ELR (cell line): ENCODE data around the gene STRIP1.

ENCODE experiments used
- DNase-seq: peaks from one replicate; pipeline ENCODE4 v3.0.0-alpha.2; 2015; ENCODE audit warnings: low read depth

The STRIP1 gene

DNA sequence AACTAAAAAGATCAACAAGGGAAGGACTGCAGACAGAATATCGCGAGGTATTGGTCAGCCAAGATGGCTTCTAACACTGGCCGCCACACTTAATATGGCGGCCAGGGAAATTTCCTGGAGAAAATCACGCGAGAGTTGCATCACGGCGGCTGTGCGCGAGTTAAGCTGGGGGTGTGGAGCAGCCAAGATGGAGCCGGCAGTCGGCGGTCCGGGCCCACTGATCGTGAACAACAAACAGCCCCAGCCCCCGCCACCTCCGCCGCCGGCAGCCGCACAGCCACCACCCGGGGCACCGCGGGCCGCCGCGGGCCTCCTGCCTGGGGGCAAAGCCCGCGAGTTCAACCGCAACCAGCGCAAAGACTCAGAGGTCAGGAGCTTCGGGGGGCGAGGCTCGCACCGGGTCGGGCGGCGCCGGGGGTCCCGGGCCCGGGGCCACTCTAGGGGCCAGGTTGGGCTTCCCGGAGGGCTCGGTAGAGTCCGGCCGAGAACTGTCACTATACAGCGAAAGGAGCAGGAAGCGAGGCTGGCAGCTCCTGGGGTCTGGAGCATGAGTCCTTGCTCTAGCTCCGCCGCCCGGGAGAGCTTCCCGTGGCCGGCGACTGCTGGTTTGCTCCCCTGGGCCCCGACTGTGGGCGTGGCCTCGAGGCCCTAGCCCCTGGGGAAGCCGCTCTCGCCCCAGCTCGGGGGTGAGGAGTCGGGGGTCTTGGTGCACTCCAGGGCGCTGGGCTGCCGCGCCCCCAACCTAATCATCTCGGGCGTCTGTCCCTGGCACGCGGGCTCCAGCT lies at the start of gene STRIP1:
Gene STRIP1, plus strand, starts transcription at position 174 of the 785 bp plus-strand sequence. Its CDS starts 14 bp downstream, at position 188.
- peak; percentile 97 for DNase-seq

- DNase-seq: peak; percentile 36
Observed at GRCh38 chr1:109985247-109986053, 49.0 kb upstream of the STRIP1 start.

- DNase-seq: no peak
Observed at GRCh38 chr1:109986054-109986444, 48.4 kb upstream of the STRIP1 start.

DNA sequence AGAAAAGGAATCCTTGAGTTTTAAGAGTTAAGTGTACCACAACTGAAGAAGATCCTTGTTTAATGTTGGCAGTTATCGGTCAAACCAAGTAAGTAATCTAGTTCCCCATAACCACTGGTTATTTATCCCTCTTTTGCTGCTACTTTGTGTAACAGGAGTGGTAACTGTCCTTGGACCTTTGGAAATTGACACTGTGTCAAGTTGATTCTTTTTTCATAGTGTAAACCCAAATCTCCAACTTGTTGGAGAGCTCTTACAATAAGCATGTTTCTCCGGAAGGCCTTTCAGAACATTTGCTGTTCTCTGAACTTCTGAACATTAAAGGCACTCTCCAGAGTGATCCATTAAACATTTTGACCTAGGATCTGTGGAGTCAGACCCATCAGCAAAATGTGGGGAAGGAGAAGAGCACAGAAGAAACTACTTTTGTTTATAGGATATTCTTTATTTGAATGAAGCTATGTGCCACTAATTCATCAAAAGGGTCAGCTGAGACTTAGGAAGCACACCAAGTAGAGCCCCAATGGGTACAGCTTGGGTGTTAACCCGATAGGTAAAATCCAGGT lies 46.0 kb upstream of the STRIP1 start:
- DNase-seq: no peak

DNA sequence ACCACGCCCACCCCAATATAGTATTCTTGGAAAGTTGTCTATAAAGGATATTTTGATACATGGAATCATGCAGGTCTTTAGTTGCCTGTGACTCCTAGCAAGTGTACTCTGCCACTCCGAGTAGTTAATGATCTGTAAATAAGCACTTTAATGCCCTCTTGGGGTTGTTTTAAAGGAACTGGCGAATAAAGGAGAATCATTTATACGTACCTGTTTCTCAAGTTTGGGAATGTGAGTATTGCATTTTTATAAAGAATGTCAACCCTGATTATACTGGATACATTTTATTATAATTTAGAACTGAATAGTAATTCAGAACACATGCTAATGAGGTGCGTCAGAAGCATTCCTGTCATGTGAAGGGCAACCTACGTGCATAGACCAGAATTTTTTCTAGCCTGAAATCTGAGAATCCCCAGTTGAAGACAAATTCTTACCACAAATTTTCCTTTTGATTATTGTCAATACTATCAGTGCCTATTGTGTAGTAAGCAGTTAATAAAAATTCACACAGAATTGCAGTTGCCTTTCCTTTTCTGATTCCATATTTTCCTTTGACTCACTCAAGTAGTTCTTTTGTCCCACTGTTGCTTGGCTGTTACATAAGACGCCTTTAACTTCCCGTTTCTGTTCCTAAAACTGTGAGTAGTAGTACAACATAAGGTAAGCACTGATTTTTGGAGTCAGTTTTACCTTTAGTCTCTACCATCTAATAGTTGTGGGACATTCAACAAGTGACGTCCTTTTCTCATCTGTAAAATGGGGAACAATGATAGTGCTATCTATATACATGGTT lies 44.7 kb upstream of the STRIP1 start:
- DNase-seq: peak; percentile 26

GRCh38 chr1:109990302-109990653 lies 44.1 kb upstream of the STRIP1 start:
- no peak for DNase-seq

- DNase-seq: no peak
Observed at GRCh38 chr1:109991400-109991925, 43.0 kb upstream of the STRIP1 start.

DNA sequence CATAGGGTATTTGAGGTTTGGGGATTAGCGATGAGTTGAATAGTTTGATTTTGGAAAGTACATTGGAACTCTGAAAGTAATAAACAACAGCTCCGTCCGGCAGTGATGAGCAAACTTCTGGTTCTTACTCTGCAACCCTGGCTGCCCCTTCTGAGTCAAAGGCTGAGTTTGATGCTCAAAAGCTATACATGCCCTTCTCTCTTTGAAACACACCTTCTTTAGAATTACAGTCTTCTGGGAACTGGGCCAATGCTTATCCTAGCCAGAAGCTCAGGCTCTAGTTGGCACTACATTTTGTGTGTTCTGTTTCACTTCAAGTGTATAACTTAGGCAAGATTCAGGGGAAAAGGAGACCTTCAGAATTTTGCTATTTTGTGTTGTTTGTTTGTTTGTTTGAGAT lies 40.5 kb upstream of the STRIP1 start:
- DNase-seq: no peak

DNA sequence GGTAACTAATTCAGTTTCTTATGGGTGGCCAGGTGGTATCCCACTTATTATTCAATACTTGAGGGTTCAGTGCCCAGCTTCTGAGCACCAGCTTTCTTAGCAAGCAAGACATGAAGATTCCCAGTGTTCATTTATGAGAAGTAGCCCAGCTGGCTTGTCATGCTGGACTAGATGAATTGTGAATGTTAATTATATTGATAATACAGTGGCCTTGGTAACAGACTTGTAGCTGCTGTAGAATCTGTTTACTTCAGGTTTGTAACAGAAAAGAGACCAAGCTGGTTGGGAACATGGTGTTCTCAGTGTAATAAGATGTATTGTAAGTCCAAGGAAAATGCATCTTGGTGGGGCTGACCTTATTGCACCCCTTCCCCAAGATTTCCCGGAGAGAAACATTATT lies 39.8 kb upstream of the STRIP1 start:
- no peak for DNase-seq

- DNase-seq: no peak
Observed at GRCh38 chr1:109995536-109995935, 38.9 kb upstream of the STRIP1 start.

DNA sequence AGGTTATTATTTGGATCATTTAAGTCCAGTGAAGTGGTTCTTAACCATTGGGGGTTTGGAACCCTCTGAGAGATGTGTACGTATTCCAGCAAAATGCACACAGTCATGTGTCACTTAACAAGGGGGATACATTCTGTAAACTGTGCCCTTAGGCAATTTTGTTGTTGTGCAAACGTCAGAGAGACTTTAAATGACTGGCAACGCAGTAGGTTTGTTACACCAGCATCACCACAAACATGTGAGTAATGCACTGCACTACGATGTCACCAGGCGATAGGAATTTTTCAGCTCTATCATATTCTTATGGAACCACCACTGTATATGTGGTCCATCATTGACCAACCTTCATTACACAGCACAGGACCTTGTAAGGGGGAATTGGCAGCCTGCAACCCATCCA lies 37.9 kb upstream of the STRIP1 start:
- peak; percentile 95 for DNase-seq

- DNase-seq: no peak
Observed at GRCh38 chr1:109997204-109997866, 37.1 kb upstream of the STRIP1 start.

GRCh38 chr1:109997867-109998229 lies 36.6 kb upstream of the STRIP1 start:
- DNase-seq: no peak

DNA sequence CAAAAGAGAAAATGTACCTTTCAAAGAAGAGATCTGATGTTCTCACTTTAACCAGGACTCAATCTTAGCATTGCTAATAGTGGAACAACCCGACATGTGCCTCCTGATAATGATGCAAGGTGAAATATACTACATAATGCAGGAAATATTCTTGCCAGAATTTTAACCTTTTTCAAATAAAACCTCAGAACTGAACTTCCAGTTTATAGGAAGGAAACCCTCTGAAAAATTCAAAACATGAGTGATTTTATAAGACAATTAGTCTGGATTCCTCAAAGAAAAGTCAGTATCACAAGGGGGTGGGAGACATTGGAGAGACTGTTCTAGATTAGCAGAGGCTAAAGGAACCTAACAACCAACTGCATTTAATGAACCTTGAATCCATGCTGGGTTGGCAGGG lies 31.7 kb upstream of the STRIP1 start:
- DNase-seq: no peak

DNA sequence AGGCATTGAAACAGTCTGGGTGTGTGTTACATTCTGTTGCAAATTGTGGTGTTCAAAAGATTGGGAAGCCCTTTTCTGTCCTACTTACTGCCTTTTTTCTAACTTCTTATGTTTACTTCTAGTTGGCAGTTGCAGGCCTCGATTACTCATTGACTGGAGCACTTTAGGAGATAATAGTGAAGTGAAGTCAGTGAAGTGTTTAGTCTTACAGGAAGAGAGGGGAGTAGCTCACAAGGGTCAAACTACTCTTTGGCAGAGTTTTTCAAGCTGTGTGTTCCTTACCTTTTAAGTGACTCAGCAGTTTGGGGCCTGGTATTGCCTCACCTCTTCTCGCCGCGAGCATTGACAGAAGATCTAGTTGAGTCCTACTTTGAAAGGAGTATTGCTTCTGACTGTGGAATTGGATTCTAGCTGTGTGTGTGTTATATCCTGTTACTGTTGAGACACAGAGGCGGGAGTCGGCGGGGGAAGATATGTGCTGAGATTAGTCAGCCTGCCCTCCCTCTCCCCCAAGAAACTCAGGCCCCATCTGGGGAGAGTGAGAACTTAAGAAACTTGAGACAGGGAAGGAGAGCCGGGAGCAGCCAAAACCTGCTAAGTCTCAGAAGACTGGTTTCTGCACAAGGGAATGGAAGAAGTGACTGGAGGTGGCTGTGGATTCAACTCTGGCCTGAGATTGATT lies 30.5 kb upstream of the STRIP1 start:
- peak; percentile 98 for DNase-seq

DNA sequence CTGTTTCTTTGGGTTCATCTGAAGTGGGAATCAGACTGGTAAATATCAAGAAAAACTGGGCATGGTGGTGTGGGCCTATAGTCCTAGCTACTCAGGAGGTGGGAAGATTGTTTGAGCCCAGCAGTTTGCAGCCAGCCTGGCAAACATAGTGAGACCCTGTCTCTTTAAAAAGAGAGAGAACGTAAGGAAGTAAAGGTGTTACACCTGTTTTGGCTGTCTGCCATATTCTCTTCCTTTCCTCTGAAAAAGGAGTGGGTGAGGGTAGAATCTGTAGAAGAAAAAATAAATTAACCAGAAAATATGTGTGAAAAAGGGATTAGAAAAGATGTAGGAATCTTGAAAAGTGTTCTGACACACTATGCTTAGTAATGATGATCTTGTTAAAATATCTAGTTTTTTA lies 29.8 kb upstream of the STRIP1 start:
- DNase-seq: no peak

DNA sequence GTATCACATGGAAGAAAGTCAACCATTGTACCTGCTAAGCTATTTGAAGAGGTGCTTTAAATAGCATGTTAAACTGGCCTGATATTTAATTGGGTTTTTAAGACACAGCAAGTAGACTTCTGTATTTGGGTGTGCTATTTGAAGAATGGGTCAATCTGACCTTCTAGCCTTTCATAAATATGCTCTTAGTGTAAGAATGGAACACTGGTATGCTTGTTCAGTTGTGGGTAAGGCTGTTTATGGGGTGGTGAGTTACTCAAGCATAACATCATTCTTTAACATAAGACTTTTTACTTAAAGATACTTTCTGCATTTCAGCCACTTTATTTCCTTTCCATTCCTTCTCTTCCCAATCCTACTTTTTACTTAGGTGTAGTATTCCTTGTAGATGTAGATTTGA lies 28.5 kb upstream of the STRIP1 start:
- DNase-seq: peak; percentile 21

DNA sequence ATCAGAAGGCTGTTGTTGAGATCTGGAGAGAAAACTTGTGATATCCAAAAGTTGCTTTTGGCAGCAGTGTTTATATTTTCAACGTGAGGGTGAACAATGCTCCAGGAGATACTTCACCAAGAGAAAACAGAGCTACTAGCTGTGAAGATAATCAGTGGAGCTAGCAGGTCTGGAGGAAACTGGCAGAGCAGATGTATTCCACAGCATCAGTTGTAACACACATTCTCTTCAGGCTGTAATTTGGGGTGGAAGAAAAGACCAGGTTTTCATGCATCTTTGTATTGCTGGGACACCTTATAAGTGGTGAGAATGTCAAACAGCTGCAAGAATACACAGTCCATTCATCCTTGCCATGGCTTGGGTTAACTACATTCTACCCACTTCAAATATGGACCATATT lies 27.9 kb upstream of the STRIP1 start:
- no peak for DNase-seq

DNA sequence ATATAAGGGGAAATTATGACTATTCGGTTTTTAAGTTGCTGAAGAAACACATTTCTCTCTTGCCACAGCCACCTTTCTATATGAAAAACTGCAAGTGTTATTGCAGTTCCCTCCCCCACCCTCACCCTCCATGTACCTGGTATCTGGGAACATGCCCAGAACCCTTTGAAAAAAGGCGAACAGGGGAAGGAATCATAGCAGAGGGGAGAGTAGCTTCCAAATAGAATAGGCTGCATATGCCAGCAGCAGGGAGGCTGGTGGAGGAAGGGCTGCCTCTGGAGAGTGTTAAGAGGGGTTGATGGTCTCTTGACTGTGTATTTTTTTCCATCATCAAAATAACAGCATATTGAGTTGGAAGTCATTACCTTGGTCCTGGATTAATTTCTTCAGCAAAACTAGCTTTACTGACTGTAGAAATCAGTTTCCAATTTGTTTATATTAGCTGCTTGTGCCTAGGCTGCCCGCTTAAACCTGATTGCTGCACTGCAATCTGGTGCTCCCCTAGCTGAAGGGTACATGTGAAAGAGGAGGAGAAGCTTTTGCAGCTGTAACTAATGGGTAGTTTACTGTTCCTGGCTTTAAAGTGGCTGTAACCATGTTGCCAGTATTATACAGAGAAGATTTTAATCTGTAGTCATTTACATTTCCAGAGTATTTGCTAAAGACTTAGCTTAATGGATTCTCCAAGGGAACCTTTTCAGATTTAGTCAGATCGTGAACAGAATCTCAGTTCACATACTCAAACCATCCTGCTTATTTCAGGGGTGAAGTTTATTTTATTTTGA lies 27.2 kb upstream of the STRIP1 start:
- DNase-seq: no peak

GRCh38 chr1:110008971-110009565 lies 25.4 kb upstream of the STRIP1 start:
- DNase-seq: no peak
